ENCODE results near the gene MIER2.
"Not testable (repeated sequence)": the region's sequence is repeated elsewhere in the genome, so short reads cannot be mapped to it uniquely, and the experiment has no call there.

Gene MIER2

GRCh38 chr19:283395-283794 lies 61.2 kb downstream of the MIER2 start:
- no peak for DNase-seq (ENCODE audit: low read depth)

- no peak for DNase-seq (ENCODE audit: low read depth)
Measured at GRCh38 chr19:282501-282900, 62.1 kb downstream of the MIER2 start.

- no peak for DNase-seq (ENCODE audit: low read depth)
Measured at GRCh38 chr19:281992-282391, 62.6 kb downstream of the MIER2 start.

- no peak for DNase-seq (ENCODE audit: low read depth)
Measured at GRCh38 chr19:281156-281853, 63.3 kb downstream of the MIER2 start.

GRCh38 chr19:280541-281009 lies 64.0 kb downstream of the MIER2 start:
- DNase-seq (ENCODE audit: low read depth) = no peak

- no peak for DNase-seq (ENCODE audit: low read depth)
Measured at GRCh38 chr19:279656-280055, 64.9 kb downstream of the MIER2 start.

GRCh38 chr19:279231-279630 lies 65.4 kb downstream of the MIER2 start:
- no peak for DNase-seq (ENCODE audit: low read depth)

GRCh38 chr19:277581-278165 lies 66.9 kb downstream of the MIER2 start:
- DNase-seq (ENCODE audit: low read depth) = no peak

- no peak for DNase-seq (ENCODE audit: low read depth)
Measured at GRCh38 chr19:277131-277530, 67.5 kb downstream of the MIER2 start.

- DNase-seq (ENCODE audit: low read depth) = no peak
Measured at GRCh38 chr19:275958-276646, 68.5 kb downstream of the MIER2 start.

GRCh38 chr19:275000-275399 lies 69.6 kb downstream of the MIER2 start:
- no peak for DNase-seq (ENCODE audit: low read depth)

- DNase-seq (ENCODE audit: low read depth) = no peak
Measured at GRCh38 chr19:273393-273792, 71.2 kb downstream of the MIER2 start.

- DNase-seq (ENCODE audit: low read depth) = no peak
Measured at GRCh38 chr19:271856-272255, 72.7 kb downstream of the MIER2 start.

GRCh38 chr19:270766-271318 lies 73.8 kb downstream of the MIER2 start:
- DNase-seq (ENCODE audit: low read depth) = not testable (repeated sequence)

- DNase-seq (ENCODE audit: low read depth) = no peak
Measured at GRCh38 chr19:269241-269640, 75.4 kb downstream of the MIER2 start.

- DNase-seq (ENCODE audit: low read depth) = no peak
Measured at GRCh38 chr19:262125-262524, 82.5 kb downstream of the MIER2 start.

GRCh38 chr19:256804-257203 lies 87.8 kb downstream of the MIER2 start:
- not testable (repeated sequence) for DNase-seq (ENCODE audit: low read depth)
